ENCODE data around the gene CSNK1A1. TPM values are rescaled to one million over a fixed set of nuclear protein-coding genes. Genes with fewer than 3 reads are reported as not detected.
"Not testable (repeated sequence)": the region's sequence is repeated elsewhere in the genome, so short reads cannot be mapped to it uniquely, and the experiment has no call there.

CSNK1A1 gene
- total RNA-seq, 4 donors from 2014 or later: 159 to 260 (median 184) TPM

- H3K9me3 ChIP-seq: no peaks in the 10 kb centered on the region
- no peak for DNase-seq
- H3K36me3 ChIP-seq: peaks cover 0 to 8% (median 2%) of the 10 kb centered on the region in 4 donors
- peak overlapping the region in 2 of 4 donors; percentile 9 to 34 for H3K27ac ChIP-seq
- WGBS, 2 donors (ENCODE audit: low coverage in 1 of 2): 99% methylated on average over 7 of the region's 7 CpGs; no CpG with 5 or more reads in 1 of the 2 donors
- H3K4me3 ChIP-seq: no peak overlapping the region
- in situ Hi-C loops (cut with MboI; ENCODE audit: low pct_ligation_motif_present in 1 of 4, low pct_unique_long_range_greater_than_20kb in 1 of 4, low sequenced_read_pairs in 3 of 4) (no loop called here), intact Hi-C loops (cut with DNase I; ENCODE audit: low total_unique reads) (no loop called here)
- no peaks in the 10 kb centered on the region for H3K27me3 ChIP-seq
- peaks cover 0 to 7% (median 0%) of the 10 kb centered on the region in 4 donors for H3K4me1 ChIP-seq
- no peak for TF ChIP-seq EP300 (IDR thresholded peaks at IDR 0.05; ENCODE audit: low read depth)
- TF ChIP-seq, protein P1, sequence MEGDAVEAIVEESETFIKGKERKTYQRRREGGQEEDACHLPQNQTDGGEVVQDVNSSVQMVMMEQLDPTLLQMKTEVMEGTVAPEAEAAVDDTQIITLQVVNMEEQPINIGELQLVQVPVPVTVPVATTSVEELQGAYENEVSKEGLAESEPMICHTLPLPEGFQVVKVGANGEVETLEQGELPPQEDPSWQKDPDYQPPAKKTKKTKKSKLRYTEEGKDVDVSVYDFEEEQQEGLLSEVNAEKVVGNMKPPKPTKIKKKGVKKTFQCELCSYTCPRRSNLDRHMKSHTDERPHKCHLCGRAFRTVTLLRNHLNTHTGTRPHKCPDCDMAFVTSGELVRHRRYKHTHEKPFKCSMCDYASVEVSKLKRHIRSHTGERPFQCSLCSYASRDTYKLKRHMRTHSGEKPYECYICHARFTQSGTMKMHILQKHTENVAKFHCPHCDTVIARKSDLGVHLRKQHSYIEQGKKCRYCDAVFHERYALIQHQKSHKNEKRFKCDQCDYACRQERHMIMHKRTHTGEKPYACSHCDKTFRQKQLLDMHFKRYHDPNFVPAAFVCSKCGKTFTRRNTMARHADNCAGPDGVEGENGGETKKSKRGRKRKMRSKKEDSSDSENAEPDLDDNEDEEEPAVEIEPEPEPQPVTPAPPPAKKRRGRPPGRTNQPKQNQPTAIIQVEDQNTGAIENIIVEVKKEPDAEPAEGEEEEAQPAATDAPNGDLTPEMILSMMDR (IDR thresholded peaks at IDR 0.05): no peak
- TF ChIP-seq POLR2AphosphoS5 (IDR thresholded peaks at IDR 0.05): no peak
- no peak for TF ChIP-seq POLR2A (IDR thresholded peaks at IDR 0.05)
These were observed 46.4 kb upstream of the CSNK1A1 start for GRCh38 chr5:149597618-149598017.

GRCh38 chr5:149596712-149597111 is 45.5 kb upstream of the CSNK1A1 start:
- no peak for TF ChIP-seq EP300 (IDR thresholded peaks at IDR 0.05; ENCODE audit: low read depth)
- no peak for TF ChIP-seq POLR2AphosphoS5 (IDR thresholded peaks at IDR 0.05)
- no peak for TF ChIP-seq POLR2A (IDR thresholded peaks at IDR 0.05)
- TF ChIP-seq, protein P1 (IDR thresholded peaks at IDR 0.05): no peak
- no peaks in the 10 kb centered on the region for H3K9me3 ChIP-seq
- intact Hi-C loops (cut with DNase I; ENCODE audit: low total_unique reads) (no loop called here), in situ Hi-C loops (cut with MboI; ENCODE audit: low pct_ligation_motif_present in 1 of 4, low pct_unique_long_range_greater_than_20kb in 1 of 4, low sequenced_read_pairs in 3 of 4) (no loop called here)
- no peaks in the 10 kb centered on the region for H3K27me3 ChIP-seq
- no peak overlapping the region for H3K4me3 ChIP-seq
- peaks cover 0 to 7% (median 0%) of the 10 kb centered on the region in 4 donors for H3K4me1 ChIP-seq
- H3K36me3 ChIP-seq: peaks cover 0 to 8% (median 2%) of the 10 kb centered on the region in 4 donors
- DNase-seq: no peak
- 71 to 91% methylated on average over 1 to 2 of the region's 2 CpGs for WGBS, 2 donors (ENCODE audit: low coverage in 1 of 2)
- peak overlapping the region in 3 of 4 donors; percentile 9 to 38 (median 34) for H3K27ac ChIP-seq

- H3K36me3 ChIP-seq; in situ Hi-C loops (cut with MboI; ENCODE audit: low pct_ligation_motif_present in 1 of 4, low pct_unique_long_range_greater_than_20kb in 1 of 4, low sequenced_read_pairs in 3 of 4); H3K27me3 ChIP-seq; DNase-seq; intact Hi-C loops (cut with DNase I; ENCODE audit: low total_unique reads); H3K4me3 ChIP-seq; H3K4me1 ChIP-seq; H3K27ac ChIP-seq; H3K9me3 ChIP-seq: not testable (repeated sequence)
- WGBS, 2 donors (ENCODE audit: low coverage in 1 of 2): 90% methylated on average over 2 to 3 of the region's 3 CpGs
These were observed 43.9 kb upstream of the CSNK1A1 start for GRCh38 chr5:149595105-149595504.

DNA sequence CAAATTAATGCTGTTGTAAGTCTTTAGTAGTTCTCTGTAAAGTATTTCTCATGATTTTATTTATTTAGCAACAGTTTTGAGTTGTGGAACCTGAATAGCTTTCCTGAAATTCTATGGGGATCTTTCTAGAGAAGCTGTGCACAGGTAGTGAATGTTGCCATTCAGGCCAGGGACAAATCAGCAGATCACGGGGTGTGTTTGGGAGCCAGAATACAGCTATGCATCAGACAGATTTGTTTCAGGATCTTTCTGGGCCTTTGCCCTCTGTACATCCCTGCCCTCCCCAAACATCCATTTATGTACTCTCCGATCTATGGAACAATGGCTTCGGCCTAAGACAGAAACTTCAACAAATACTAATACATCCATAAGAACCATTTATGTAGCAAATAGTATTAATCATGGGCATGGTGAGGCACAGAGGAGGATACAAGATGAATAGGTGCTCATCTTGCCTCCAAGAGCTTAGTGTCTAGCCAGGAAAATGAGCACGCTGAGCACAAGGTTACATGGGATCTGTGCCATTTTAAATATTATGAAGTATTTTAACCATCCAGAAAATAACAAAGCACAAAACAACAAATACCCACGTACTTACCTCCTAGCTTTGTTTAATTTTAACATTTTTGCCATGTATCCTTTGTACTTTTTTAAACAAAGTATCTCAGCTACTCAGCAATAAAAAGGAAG is 43.1 kb upstream of the CSNK1A1 start:
- no peak overlapping the region for H3K4me3 ChIP-seq
- intact Hi-C loops (cut with DNase I; ENCODE audit: low total_unique reads) (no loop called here), in situ Hi-C loops (cut with MboI; ENCODE audit: low pct_ligation_motif_present in 1 of 4, low pct_unique_long_range_greater_than_20kb in 1 of 4, low sequenced_read_pairs in 3 of 4) (no loop called here)
- peaks cover 0 to 7% (median 0%) of the 10 kb centered on the region in 4 donors for H3K4me1 ChIP-seq
- no peak overlapping the region for H3K27ac ChIP-seq
- H3K9me3 ChIP-seq: no peaks in the 10 kb centered on the region
- no peak for DNase-seq
- no peak for TF ChIP-seq EP300 (IDR thresholded peaks at IDR 0.05; ENCODE audit: low read depth)
- no peak for TF ChIP-seq POLR2A (IDR thresholded peaks at IDR 0.05)
- TF ChIP-seq POLR2AphosphoS5 (IDR thresholded peaks at IDR 0.05): no peak
- TF ChIP-seq, protein P1 (IDR thresholded peaks at IDR 0.05): no peak
- no peaks in the 10 kb centered on the region for H3K27me3 ChIP-seq
- no peaks in the 10 kb centered on the region for H3K36me3 ChIP-seq
- WGBS, 2 donors (ENCODE audit: low coverage in 1 of 2): 44 to 75% methylated on average over 1 to 5 of the region's 5 CpGs
